SK-N-SH (cell line): ENCODE measurements around the gene AAMDC. TPM values are rescaled to one million over a fixed set of nuclear protein-coding genes. Genes with fewer than 3 reads are reported as not detected.

ENCODE experiments used
- CTCF ChIA-PET: fragments of 300-600, 350-600 bp; formaldehyde crosslinking; extraction: SDS; loops from one replicate; lab custom pipeline; 2021; lab: Yijun Ruan, JAX
- POLR2A ChIA-PET: fragments of 350-600 bp; sonication (Branson Sonifier 250); formaldehyde crosslinking; extraction: SDS; loops from one replicate; lab custom pipeline; 2020; ENCODE audit warnings: antibody characterized with exemption, inconsistent platforms; lab: Yijun Ruan, JAX
- DNase-seq: peaks from one replicate; pipeline ENCODE4 v3.0.0; 2012
- H2AFZ ChIP-seq: fragments of 200-600 bp; sonication (generic); 2 replicates; pipeline ENCODE4 v1.8.1; 2016; ENCODE audit warnings: antibody characterized with exemption, mild to moderate bottlenecking, low read depth
- H3F3A ChIP-seq: fragments of 200-600 bp; sonication (generic); replicated peaks from 2 replicates; pipeline ENCODE3; 2016; ENCODE audit warnings: antibody characterized with exemption, mild to moderate bottlenecking; ENCODE audit not compliant: insufficient read depth
- H3K27ac ChIP-seq, 2 experiments: fragments of 200-500 bp in 1 of 2; fragments of 200-600 bp in 1 of 2; sonication (Bioruptor generic) in 1 of 2; sonication (generic), shearing (Covaris generic) in 1 of 2; 2 replicates each; pipeline versions ENCODE4 v1.5.1 to v1.6.1; 2014 to 2016; ENCODE audit warnings: low read depth in 2 of 2, inconsistent platforms in 1 of 2, low read length in 1 of 2, mild to moderate bottlenecking in 1 of 2, mixed read lengths in 1 of 2
- H3K27me3 ChIP-seq: fragments of 200-600 bp; sonication (generic), shearing (Covaris generic); 2 replicates; pipeline ENCODE4 v1.6.1; 2016; ENCODE audit warnings: mixed run types; ENCODE audit not compliant: insufficient read depth
- H3K36me3 ChIP-seq, 2 experiments: fragments of 200-500 bp in 1 of 2; fragments of 200-600 bp in 1 of 2; sonication (Bioruptor generic) in 1 of 2; sonication (generic) in 1 of 2; replicated peaks in 1 of 2; 2 replicates each; pipeline versions ENCODE3 to v1.5.1; 2014 to 2016; ENCODE audit warnings: low read length in 1 of 2, mild to moderate bottlenecking in 1 of 2; ENCODE audit not compliant: insufficient read depth in 2 of 2, control insufficient read depth in 1 of 2
- H3K4me1 ChIP-seq, 2 experiments: fragments of 200-500 bp in 1 of 2; fragments of 200-600 bp in 1 of 2; sonication (Bioruptor generic) in 1 of 2; sonication (generic), shearing (Covaris generic) in 1 of 2; 2 replicates each; pipeline versions ENCODE4 v1.5.1 to v1.6.1; 2014 to 2016; ENCODE audit warnings: low read depth in 1 of 2, low read length in 1 of 2, mixed run types in 1 of 2; ENCODE audit not compliant: insufficient read depth in 2 of 2, control insufficient read depth in 1 of 2
- H3K4me2 ChIP-seq: fragments of 200-600 bp; sonication (generic), shearing (Covaris generic); 2 replicates; pipeline ENCODE4 v1.6.1; 2017; ENCODE audit warnings: mixed run types
- H3K4me3 ChIP-seq, 2 experiments: fragments of 200-500 bp in 1 of 2; fragments of 200-600 bp in 1 of 2; sonication (Bioruptor generic) in 1 of 2; sonication (generic), shearing (Covaris generic) in 1 of 2; 2 replicates each; pipeline versions ENCODE4 v1.5.1 to v1.8.1; 2014 to 2016; ENCODE audit warnings: low read depth in 2 of 2, inconsistent platforms in 1 of 2, low read length in 1 of 2, mild to moderate bottlenecking in 1 of 2, mixed read lengths in 1 of 2, moderate library complexity in 1 of 2
- H3K79me2 ChIP-seq: fragments of 200-600 bp; sonication (generic); 2 replicates; pipeline ENCODE4 v1.8.1; 2017; ENCODE audit warnings: mild to moderate bottlenecking; ENCODE audit not compliant: insufficient read depth
- H3K9ac ChIP-seq: fragments of 200-600 bp; sonication (generic); 2 replicates; pipeline ENCODE4 v1.6.1; 2017; ENCODE audit warnings: mixed run types
- H3K9me2 ChIP-seq: fragments of 200-600 bp; sonication (generic); 2 replicates; pipeline ENCODE4 v1.6.1; 2017; ENCODE audit warnings: mixed run types
- H3K9me3 ChIP-seq: fragments of 200-600 bp; sonication (generic); 2 replicates; pipeline ENCODE4 v1.6.1; 2017; ENCODE audit warnings: mixed run types, mild to moderate bottlenecking, moderate library complexity
- H4K20me1 ChIP-seq: fragments of 200-600 bp; sonication (generic); 2 replicates; pipeline ENCODE4 v1.6.1; 2017; ENCODE audit warnings: mild to moderate bottlenecking, mixed run types; ENCODE audit not compliant: insufficient read depth
- FOSL2 ChIP-seq: IDR thresholded peaks from 2 replicates; pipeline ENCODE4 v1.4.0; 2012; ENCODE audit warnings: low read depth, mild to moderate bottlenecking, moderate library complexity, borderline replicate concordance
- GATA2 ChIP-seq: sonication (generic); formaldehyde crosslinking; IDR thresholded peaks from 2 replicates; pipeline ENCODE4 v1.5.0; 2020; ENCODE audit warnings: mild to moderate bottlenecking, missing genetic modification reagents
- MXI1 ChIP-seq: IDR thresholded peaks from 2 replicates; pipeline ENCODE4 v1.6.1; 2012; ENCODE audit warnings: mild to moderate bottlenecking, low read depth, low read length, improper control_type of control experiment
- RCOR1 ChIP-seq: fragments of 150-350 bp; IDR thresholded peaks from 2 replicates; pipeline ENCODE4 v1.6.1; 2017; ENCODE audit warnings: antibody characterized with exemption, low read length
- RXRA ChIP-seq: IDR thresholded peaks from 2 replicates; pipeline ENCODE4 v1.4.0; 2012; ENCODE audit warnings: low read depth, mild to moderate bottlenecking, borderline replicate concordance
- TEAD4 ChIP-seq: IDR thresholded peaks from 2 replicates; pipeline ENCODE4 v1.4.0; 2012; ENCODE audit warnings: mild to moderate bottlenecking, borderline replicate concordance; ENCODE audit not compliant: insufficient read depth
- YY1 ChIP-seq: IDR thresholded peaks from 2 replicates; pipeline ENCODE4 v1.4.0; 2012; ENCODE audit warnings: low read depth, mild to moderate bottlenecking
- WGBS: methylation state at CpG from one replicate; pipeline ENCODE4 v1.1.6; 2017; ENCODE audit warnings: low lambda C conversion rate; 5-methylcytosine and 5-hydroxymethylcytosine counted together
- polyA plus RNA-seq, 3 experiments: library from polyadenylated mRNA; depleted of rRNA; stranded (reverse); fragments of >200 nt; gene quantifications; 2 replicates each; pipeline ENCODE4 v1.2.3, GENCODE V29; 2012
- TF ChIP-seq, protein P1 (sequence below): fragments of 150-350 bp; IDR thresholded peaks from 2 replicates; pipeline ENCODE4 v1.6.1; 2016; ENCODE audit warnings: mild to moderate bottlenecking, low read depth, low read length
- TF ChIP-seq, protein P2 (sequence below): IDR thresholded peaks from 2 replicates; pipeline ENCODE4 v1.4.0; 2012; ENCODE audit warnings: low read depth, borderline replicate concordance
- TF ChIP-seq, protein P3 (sequence below): IDR thresholded peaks from 2 replicates; pipeline ENCODE4 v1.6.1; 2012; ENCODE audit warnings: mild to moderate bottlenecking, low read depth, low read length, moderate library complexity

AAMDC gene
- polyA plus RNA-seq, 1 of the 3 experiments (the other 2 are of a cell fraction): 66.6 TPM

DNA sequence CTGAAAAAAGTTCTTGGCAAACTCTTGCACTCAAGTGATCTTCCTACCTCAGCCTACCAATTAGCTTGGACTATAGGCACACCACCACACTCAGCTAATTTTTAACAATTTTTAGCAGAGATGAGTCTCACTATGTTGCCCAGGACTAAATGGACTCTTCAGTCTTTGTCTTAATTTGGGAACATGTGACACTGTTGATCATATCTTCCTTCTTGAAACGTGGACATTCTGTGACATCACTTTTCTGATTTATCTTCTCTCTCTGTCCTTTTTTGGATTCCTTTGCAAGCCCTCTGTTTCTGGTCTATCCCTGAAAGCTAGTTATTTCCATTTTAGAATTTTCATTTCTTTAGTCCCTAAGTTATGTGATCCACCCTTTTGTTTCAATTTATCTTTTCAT lies 42.4 kb upstream of the AAMDC start:
- Histone ChIP-seq H3K9ac (no peak overlapping the region), H2AFZ (no peak overlapping the region), H3K9me2 (no peaks in the 10 kb centered on the region), H3K27ac (no peak overlapping the region), H3K4me1 (no peaks in the 10 kb centered on the region), H3F3A (peaks cover 7% of the 10 kb centered on the region), H3K27me3 (no peaks in the 10 kb centered on the region), H3K36me3 (no peaks in the 10 kb centered on the region), H3K79me2 (peaks cover 94% of the 10 kb centered on the region), H3K4me2 (no peak overlapping the region), H3K4me3 (no peak overlapping the region), H3K9me3 (no peaks in the 10 kb centered on the region), H4K20me1 (peaks cover 91% of the 10 kb centered on the region)
- ChIA-PET CTCF (interaction anchor here (1.3 kb wide), 1 partner anchor 10 kb away, joined by 4 read pairs; no protein-coding TSS in a partner anchor), POLR2A (no interaction called here)
- no peak for DNase-seq
- 40% methylated on average over 1 of the region's 1 CpG for WGBS
- no peak for TF ChIP-seq FOSL2
- TF ChIP-seq YY1: no peak
- no peak for TF ChIP-seq GATA2 (CRISPR knock-in tag)
- TF ChIP-seq, protein P1, sequence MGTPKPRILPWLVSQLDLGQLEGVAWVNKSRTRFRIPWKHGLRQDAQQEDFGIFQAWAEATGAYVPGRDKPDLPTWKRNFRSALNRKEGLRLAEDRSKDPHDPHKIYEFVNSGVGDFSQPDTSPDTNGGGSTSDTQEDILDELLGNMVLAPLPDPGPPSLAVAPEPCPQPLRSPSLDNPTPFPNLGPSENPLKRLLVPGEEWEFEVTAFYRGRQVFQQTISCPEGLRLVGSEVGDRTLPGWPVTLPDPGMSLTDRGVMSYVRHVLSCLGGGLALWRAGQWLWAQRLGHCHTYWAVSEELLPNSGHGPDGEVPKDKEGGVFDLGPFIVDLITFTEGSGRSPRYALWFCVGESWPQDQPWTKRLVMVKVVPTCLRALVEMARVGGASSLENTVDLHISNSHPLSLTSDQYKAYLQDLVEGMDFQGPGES: no peak
- TF ChIP-seq RCOR1: no peak

DNA sequence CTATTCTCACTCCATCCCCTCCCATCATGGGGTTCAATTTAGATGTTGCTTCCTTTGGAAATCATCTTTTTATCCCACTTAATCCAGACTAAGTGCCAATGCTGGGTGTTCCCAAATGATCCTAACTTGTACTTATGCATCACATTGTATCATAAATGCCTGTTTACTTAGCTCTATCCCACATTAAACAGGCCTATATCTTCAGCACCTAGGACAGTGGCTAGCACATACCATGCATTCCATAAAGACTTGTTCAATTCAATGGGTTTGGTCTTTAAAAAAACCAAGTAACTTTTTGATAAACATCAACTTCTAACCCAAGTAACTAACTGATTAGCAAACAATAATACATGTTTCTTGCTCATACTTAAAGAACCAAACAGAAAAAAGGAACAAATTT lies 41.0 kb upstream of the AAMDC start:
- no peak for DNase-seq
- Histone ChIP-seq H3K9ac (no peak overlapping the region), H3K9me2 (no peaks in the 10 kb centered on the region), H3F3A (peaks cover 7% of the 10 kb centered on the region), H3K79me2 (peaks cover 93% of the 10 kb centered on the region), H3K4me2 (no peak overlapping the region), H3K36me3 (no peaks in the 10 kb centered on the region), H3K4me3 (no peak overlapping the region), H3K27ac (no peak overlapping the region), H4K20me1 (peaks cover 88% of the 10 kb centered on the region), H2AFZ (no peak overlapping the region), H3K9me3 (no peaks in the 10 kb centered on the region), H3K4me1 (no peaks in the 10 kb centered on the region), H3K27me3 (no peaks in the 10 kb centered on the region)
- ChIA-PET POLR2A (no interaction called here), CTCF (no interaction called here)
- TF ChIP-seq, protein P2, sequence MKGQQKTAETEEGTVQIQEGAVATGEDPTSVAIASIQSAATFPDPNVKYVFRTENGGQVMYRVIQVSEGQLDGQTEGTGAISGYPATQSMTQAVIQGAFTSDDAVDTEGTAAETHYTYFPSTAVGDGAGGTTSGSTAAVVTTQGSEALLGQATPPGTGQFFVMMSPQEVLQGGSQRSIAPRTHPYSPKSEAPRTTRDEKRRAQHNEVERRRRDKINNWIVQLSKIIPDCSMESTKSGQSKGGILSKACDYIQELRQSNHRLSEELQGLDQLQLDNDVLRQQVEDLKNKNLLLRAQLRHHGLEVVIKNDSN: no peak
- TF ChIP-seq, protein P3, sequence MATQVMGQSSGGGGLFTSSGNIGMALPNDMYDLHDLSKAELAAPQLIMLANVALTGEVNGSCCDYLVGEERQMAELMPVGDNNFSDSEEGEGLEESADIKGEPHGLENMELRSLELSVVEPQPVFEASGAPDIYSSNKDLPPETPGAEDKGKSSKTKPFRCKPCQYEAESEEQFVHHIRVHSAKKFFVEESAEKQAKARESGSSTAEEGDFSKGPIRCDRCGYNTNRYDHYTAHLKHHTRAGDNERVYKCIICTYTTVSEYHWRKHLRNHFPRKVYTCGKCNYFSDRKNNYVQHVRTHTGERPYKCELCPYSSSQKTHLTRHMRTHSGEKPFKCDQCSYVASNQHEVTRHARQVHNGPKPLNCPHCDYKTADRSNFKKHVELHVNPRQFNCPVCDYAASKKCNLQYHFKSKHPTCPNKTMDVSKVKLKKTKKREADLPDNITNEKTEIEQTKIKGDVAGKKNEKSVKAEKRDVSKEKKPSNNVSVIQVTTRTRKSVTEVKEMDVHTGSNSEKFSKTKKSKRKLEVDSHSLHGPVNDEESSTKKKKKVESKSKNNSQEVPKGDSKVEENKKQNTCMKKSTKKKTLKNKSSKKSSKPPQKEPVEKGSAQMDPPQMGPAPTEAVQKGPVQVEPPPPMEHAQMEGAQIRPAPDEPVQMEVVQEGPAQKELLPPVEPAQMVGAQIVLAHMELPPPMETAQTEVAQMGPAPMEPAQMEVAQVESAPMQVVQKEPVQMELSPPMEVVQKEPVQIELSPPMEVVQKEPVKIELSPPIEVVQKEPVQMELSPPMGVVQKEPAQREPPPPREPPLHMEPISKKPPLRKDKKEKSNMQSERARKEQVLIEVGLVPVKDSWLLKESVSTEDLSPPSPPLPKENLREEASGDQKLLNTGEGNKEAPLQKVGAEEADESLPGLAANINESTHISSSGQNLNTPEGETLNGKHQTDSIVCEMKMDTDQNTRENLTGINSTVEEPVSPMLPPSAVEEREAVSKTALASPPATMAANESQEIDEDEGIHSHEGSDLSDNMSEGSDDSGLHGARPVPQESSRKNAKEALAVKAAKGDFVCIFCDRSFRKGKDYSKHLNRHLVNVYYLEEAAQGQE: peak; percentile 96
- TF ChIP-seq TEAD4 (peak; percentile 55; the same call in 1 of the 2 replicates), MXI1 (no peak), RXRA (no peak)
